ENCODE results near the gene SERPINB7. TPM values are rescaled to one million over a fixed set of nuclear protein-coding genes. Genes with fewer than 3 reads are reported as not detected.

SERPINB7 gene
- total and polyA plus RNA-seq, 10 of the 15 experiments (the other 5 are each of a cell fraction or from before 2014, with no cell fraction given), result not detected

GRCh38 chr18:63736876-63737275 lies 38.3 kb upstream of the SERPINB7 start:
- BruUV-seq (replicated peaks), result no TSS peak
- ChIA-PET RAD21 (ENCODE audit: unreplicated experiment) (no interaction called here), POLR2A (no interaction called here), CTCF (no interaction called here), SMC1A (ENCODE audit: uncharacterized antibody, unreplicated experiment) (no interaction called here)
- Histone ChIP-seq H3K36me3 (ENCODE audit: control insufficient read depth in 2 of 2, insufficient read depth in 2 of 2, low read length in 1 of 2) (no peaks in the 10 kb centered on the region), H4K20me1 (ENCODE audit: control insufficient read depth, insufficient read depth) (no peaks in the 10 kb centered on the region), H3K4me2 (ENCODE audit: control insufficient read depth, insufficient read depth) (no peak overlapping the region), H3K9me3 (replicated peaks; ENCODE audit: control insufficient read depth, insufficient read depth, low read length) (no peaks in the 10 kb centered on the region), H3K4me1 (ENCODE audit: control insufficient read depth, insufficient read depth, low read length) (no peaks in the 10 kb centered on the region), H3K27ac (ENCODE audit: control insufficient read depth, insufficient read depth) (no peak overlapping the region), H2AFZ (ENCODE audit: control insufficient read depth, low read depth, low read length) (no peak overlapping the region), H3K79me2 (ENCODE audit: control insufficient read depth, insufficient read depth, low read length) (no peaks in the 10 kb centered on the region), H3K4me3 (no peak overlapping the region), H3K27me3 (replicated peaks in 1 of 2; ENCODE audit: control insufficient read depth in 2 of 2, insufficient read depth in 2 of 2, low read length in 1 of 2) (no peaks in the 10 kb centered on the region), H3K9ac (ENCODE audit: control insufficient read depth, insufficient read depth, low read length) (no peak overlapping the region)
- in situ Hi-C loops (cut with MboI) (no loop called here), intact Hi-C loops (cut with micrococcal nuclease; ENCODE audit: unreplicated experiment) (no loop called here)
- no peak for TF ChIP-seq RELB (IDR thresholded peaks at IDR 0.05; ENCODE audit: low read depth)
- no peak for TF ChIP-seq IKZF1 (conservative IDR thresholded peaks at IDR 0.05)
- TF ChIP-seq POLR2AphosphoS2 (IDR thresholded peaks at IDR 0.05; ENCODE audit: low read depth, low read length), result no peak
- no peak for TF ChIP-seq PRDM15 (CRISPR knock-in tag; IDR thresholded peaks at IDR 0.05)
- TF ChIP-seq EZH2 (IDR thresholded peaks at IDR 0.05; ENCODE audit: borderline replicate concordance, control insufficient read depth, low read depth, low read length), result no peak
- no peak for TF ChIP-seq NFIC (IDR thresholded peaks at IDR 0.05; ENCODE audit: low read depth, low read length)
- no peak for ATAC-seq
- FAIRE-seq, result no peak
- DNase-seq (ENCODE audit: low read depth, low spot score), result no peak
